ENCODE measurements around the gene NDRG2. TPM values are rescaled to one million over a fixed set of nuclear protein-coding genes. Genes with fewer than 3 reads are reported as not detected.

The NDRG2 gene
- total RNA-seq, 120 experiments from 2014 or later: 513 to 2,446 (median 961) TPM

Small RNAs within 50 kb of the gene (microRNA-seq; reads per million reads assigned to microRNA genes)
- gene MIR6717: 0 to 3.5 (median 0) reads per million in 43 experiments

Other genes starting within 250 kb of the NDRG2 start
- 10 to 100 TPM in 8 of 120 experiments, 1 to 10 TPM in 108, under 1 TPM in 4; 0.56 to 19.7 (median 4.2) TPM for gene RNASE6, start 243.8 kb downstream of the NDRG2 start, total RNA-seq
- gene RNASE1, start 222.2 kb downstream of the NDRG2 start, total RNA-seq: 100 to 1,000 TPM in 104 of 120 experiments, 10 to 100 TPM in 16; 39.9 to 796 (median 173) TPM
- gene RNASE3, start 133.7 kb downstream of the NDRG2 start, total RNA-seq: 1 to 10 TPM in 33 of 120 experiments, under 1 TPM in 19, not detected in 68; 0.70 to 3.1 (median 1.1) TPM
- gene RNASE2, start 69.6 kb downstream of the NDRG2 start, total RNA-seq: 10 to 100 TPM in 5 of 120 experiments, 1 to 10 TPM in 72, under 1 TPM in 20, not detected in 23; 0.66 to 22.0 (median 2.2) TPM
- 10 to 100 TPM; 30.9 to 67.6 (median 47.5) TPM for gene METTL17, start 35.1 kb downstream of the NDRG2 start, total RNA-seq
- gene SLC39A2, start 25.8 kb downstream of the NDRG2 start, total RNA-seq: 1 to 10 TPM in 6 of 120 experiments, under 1 TPM in 21, not detected in 93; 0.37 to 1.5 (median 0.75) TPM
- 1 to 10 TPM in 10 of 120 experiments, under 1 TPM in 18, not detected in 92; 0.29 to 2.2 (median 0.78) TPM for gene TPPP2, start 5.2 kb upstream of the NDRG2 start, total RNA-seq
- gene RNASE13, start 9.7 kb upstream of the NDRG2 start, total RNA-seq: under 1 TPM in 1 of 120 experiments, not detected in 119; 0.35 TPM
- under 1 TPM in 2 of 120 experiments, not detected in 118; 0.53 to 0.96 TPM for gene RNASE7, start 17.3 kb upstream of the NDRG2 start, total RNA-seq
- gene RNASE8, start 32.8 kb upstream of the NDRG2 start, total RNA-seq: not detected
- 10 to 100 TPM; 14.5 to 65.9 (median 29.4) TPM for gene ARHGEF40, start 45.2 kb upstream of the NDRG2 start, total RNA-seq
- gene ZNF219, start 73.6 kb upstream of the NDRG2 start, total RNA-seq: 10 to 100 TPM; 12.5 to 59.8 (median 25.2) TPM
- 1 to 10 TPM in 14 of 120 experiments, under 1 TPM in 40, not detected in 66; 0.30 to 5.4 (median 0.64) TPM for gene TMEM253, start 76.0 kb upstream of the NDRG2 start, total RNA-seq
- gene OR5AU1, start 131.0 kb upstream of the NDRG2 start, total RNA-seq: not detected
- gene HNRNPC, start 244.4 kb upstream of the NDRG2 start, total RNA-seq: 100 to 1,000 TPM; 304 to 455 (median 370) TPM